Neural cell (in vitro differentiated cells): ENCODE results near the gene SNTB2.

Experiments
- EP300 ChIP-seq: fragments of 450-650 bp; conservative IDR thresholded peaks from 2 replicates; pipeline ENCODE4 v1.6.1; 2014; ENCODE audit warnings: antibody characterized with exemption, mild to moderate bottlenecking, moderate library complexity; ENCODE audit not compliant: poor library complexity, severe bottlenecking
- EZH2 ChIP-seq: fragments of 200-600, 300-800 bp; shearing (Covaris generic), sonication (generic); IDR thresholded peaks from 2 replicates; pipeline ENCODE4 v1.6.1; 2014; ENCODE audit warnings: antibody characterized with exemption, low read length, borderline replicate concordance, mild to moderate bottlenecking; ENCODE audit not compliant: insufficient read depth, poor library complexity, severe bottlenecking
- MXI1 ChIP-seq: fragments of 450-650 bp; conservative IDR thresholded peaks from 2 replicates; pipeline ENCODE4 v1.6.1; 2014; ENCODE audit warnings: antibody characterized with exemption, mild to moderate bottlenecking; ENCODE audit not compliant: poor library complexity, severe bottlenecking
- POLR2AphosphoS5 ChIP-seq: IDR thresholded peaks from 2 replicates; pipeline ENCODE4 v1.6.1; 2012
- RAD21 ChIP-seq: fragments of 450-650 bp; conservative IDR thresholded peaks from 2 replicates; pipeline ENCODE4 v1.6.1; 2014; ENCODE audit warnings: antibody characterized with exemption, mild to moderate bottlenecking, moderate library complexity
- REST ChIP-seq: IDR thresholded peaks from 2 replicates; pipeline ENCODE4 v1.6.1; 2012; ENCODE audit warnings: borderline replicate concordance
- SMC3 ChIP-seq: fragments of 450-650 bp; conservative IDR thresholded peaks from 2 replicates; pipeline ENCODE4 v1.6.1; 2014; ENCODE audit warnings: antibody characterized with exemption, mild to moderate bottlenecking, moderate library complexity; ENCODE audit not compliant: poor library complexity
- TAF1 ChIP-seq: IDR thresholded peaks from 2 replicates; pipeline ENCODE4 v1.6.1; 2012; ENCODE audit warnings: low read depth
- TF ChIP-seq, protein P1 (sequence below): fragments of 450-650 bp; IDR thresholded peaks from 2 replicates; pipeline ENCODE4 v1.5.1; 2014; ENCODE audit warnings: antibody characterized with exemption, mild to moderate bottlenecking, moderate library complexity; ENCODE audit not compliant: poor library complexity, severe bottlenecking

GRCh38 chr16:69328854-69329316, 141.9 kb downstream of the SNTB2 start:
- TF ChIP-seq REST, result no peak
- no peak for TF ChIP-seq SMC3
- TF ChIP-seq, protein P1, sequence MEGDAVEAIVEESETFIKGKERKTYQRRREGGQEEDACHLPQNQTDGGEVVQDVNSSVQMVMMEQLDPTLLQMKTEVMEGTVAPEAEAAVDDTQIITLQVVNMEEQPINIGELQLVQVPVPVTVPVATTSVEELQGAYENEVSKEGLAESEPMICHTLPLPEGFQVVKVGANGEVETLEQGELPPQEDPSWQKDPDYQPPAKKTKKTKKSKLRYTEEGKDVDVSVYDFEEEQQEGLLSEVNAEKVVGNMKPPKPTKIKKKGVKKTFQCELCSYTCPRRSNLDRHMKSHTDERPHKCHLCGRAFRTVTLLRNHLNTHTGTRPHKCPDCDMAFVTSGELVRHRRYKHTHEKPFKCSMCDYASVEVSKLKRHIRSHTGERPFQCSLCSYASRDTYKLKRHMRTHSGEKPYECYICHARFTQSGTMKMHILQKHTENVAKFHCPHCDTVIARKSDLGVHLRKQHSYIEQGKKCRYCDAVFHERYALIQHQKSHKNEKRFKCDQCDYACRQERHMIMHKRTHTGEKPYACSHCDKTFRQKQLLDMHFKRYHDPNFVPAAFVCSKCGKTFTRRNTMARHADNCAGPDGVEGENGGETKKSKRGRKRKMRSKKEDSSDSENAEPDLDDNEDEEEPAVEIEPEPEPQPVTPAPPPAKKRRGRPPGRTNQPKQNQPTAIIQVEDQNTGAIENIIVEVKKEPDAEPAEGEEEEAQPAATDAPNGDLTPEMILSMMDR, result no peak
- no peak for TF ChIP-seq EP300
- TF ChIP-seq EZH2, result no peak
- no peak for TF ChIP-seq POLR2AphosphoS5
- no peak for TF ChIP-seq TAF1
- no peak for TF ChIP-seq MXI1
- no peak for TF ChIP-seq RAD21
